Activated naive CD8-positive, alpha-beta T cell treated with anti-CD3 and anti-CD28 coated beads, Interleukin-2, amount 50 U/mL, for 24 hours (primary cell): Measurements from ENCODE around the gene RAB41.
"Not testable (repeated sequence)": the region's sequence is repeated elsewhere in the genome, so short reads cannot be mapped to it uniquely, and the experiment has no call there.

Source experiments
- ATAC-seq: fragments of 150-1000 bp; cut with Tn5 transposase; one replicate; pipeline ENCODE4 v1.10.0; 2021
- DNase-seq: peaks from one replicate; pipeline ENCODE4 v3.0.0; 2021
- H3K27ac Mint-ChIP-seq: one replicate; pipeline ENCODE4 v1.8.0; 2021; ENCODE audit warnings: mild to moderate bottlenecking, mixed read lengths
- H3K27me3 Mint-ChIP-seq: one replicate; pipeline ENCODE4 v1.8.0; 2021; ENCODE audit warnings: mixed read lengths
- H3K36me3 Mint-ChIP-seq: one replicate; pipeline ENCODE4 v1.8.0; 2021; ENCODE audit warnings: low read depth, mixed read lengths
- H3K4me1 Mint-ChIP-seq: one replicate; pipeline ENCODE4 v1.8.0; 2021; ENCODE audit warnings: mixed read lengths
- H3K4me3 Mint-ChIP-seq: one replicate; pipeline ENCODE4 v1.8.0; 2021; ENCODE audit warnings: mild to moderate bottlenecking, moderate library complexity, mixed read lengths
- H3K9me3 Mint-ChIP-seq: one replicate; pipeline ENCODE4 v1.8.0; 2021; ENCODE audit warnings: mixed read lengths

Gene RAB41

DNA sequence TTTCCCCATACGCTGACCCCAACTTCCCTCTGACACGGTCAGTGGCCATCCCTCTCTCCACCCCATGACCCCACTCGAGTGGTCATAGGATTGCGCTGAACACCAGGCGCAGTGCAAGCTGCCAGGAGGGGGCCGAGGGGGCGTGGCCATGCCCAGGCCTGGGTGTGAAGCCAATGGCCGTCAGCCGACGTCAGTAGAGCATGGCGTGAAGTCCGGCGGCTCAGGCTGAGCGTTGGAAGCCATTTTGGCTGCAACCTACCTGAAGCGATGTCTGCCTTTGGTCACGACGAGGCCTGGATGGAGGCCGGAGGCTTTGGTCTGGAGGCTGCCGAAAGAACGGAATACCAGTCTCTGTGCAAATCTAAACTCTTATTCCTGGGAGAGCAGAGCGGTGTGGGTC lies at the start of gene RAB41:
TSS of gene RAB41 (plus strand) at position 222 of the 400 bp plus-strand sequence. CDS start at position 268, 46 bp downstream.
- no peak for ATAC-seq
- peaks cover 6% of the 10 kb centered on the region for H3K36me3 Mint-ChIP-seq
- H3K4me1 Mint-ChIP-seq = no peaks in the 10 kb centered on the region
- no peak within 1 kb of the TSS for H3K27ac Mint-ChIP-seq
- H3K4me3 Mint-ChIP-seq = no peak within 1 kb of the TSS
- no peaks in the 10 kb centered on the region for H3K27me3 Mint-ChIP-seq
- DNase-seq = no peak
- no peaks in the 10 kb centered on the region for H3K9me3 Mint-ChIP-seq

- no peak for ATAC-seq
- Mint-ChIP-seq H3K4me1 (peaks cover 55% of the 10 kb centered on the region), H3K9me3 (no peaks in the 10 kb centered on the region), H3K27me3 (no peaks in the 10 kb centered on the region), H3K4me3 (peak within 1 kb of the TSS; percentile 46), H3K27ac (peak within 1 kb of the TSS; percentile 85), H3K36me3 (peaks cover 2% of the 10 kb centered on the region)
- no peak for DNase-seq
These were observed 47.6 kb upstream of the RAB41 start, which contains the start of gene AWAT1 for GRCh38 chrX:70234355-70234754. AWAT1 (plus strand) TSS chrX:70234655; CDS start chrX:70234696, 41 bp downstream.

- H3K9me3 Mint-ChIP-seq = no peaks in the 10 kb centered on the region
- H3K27ac Mint-ChIP-seq = no peak overlapping the region
- ATAC-seq (no peak), DNase-seq (no peak)
- H3K36me3 Mint-ChIP-seq = no peaks in the 10 kb centered on the region
- H3K4me1 Mint-ChIP-seq = peaks cover 34% of the 10 kb centered on the region
- H3K27me3 Mint-ChIP-seq = no peaks in the 10 kb centered on the region
- no peak overlapping the region for H3K4me3 Mint-ChIP-seq
These were observed 41.2 kb upstream of the RAB41 start for GRCh38 chrX:70240751-70241150.

DNA sequence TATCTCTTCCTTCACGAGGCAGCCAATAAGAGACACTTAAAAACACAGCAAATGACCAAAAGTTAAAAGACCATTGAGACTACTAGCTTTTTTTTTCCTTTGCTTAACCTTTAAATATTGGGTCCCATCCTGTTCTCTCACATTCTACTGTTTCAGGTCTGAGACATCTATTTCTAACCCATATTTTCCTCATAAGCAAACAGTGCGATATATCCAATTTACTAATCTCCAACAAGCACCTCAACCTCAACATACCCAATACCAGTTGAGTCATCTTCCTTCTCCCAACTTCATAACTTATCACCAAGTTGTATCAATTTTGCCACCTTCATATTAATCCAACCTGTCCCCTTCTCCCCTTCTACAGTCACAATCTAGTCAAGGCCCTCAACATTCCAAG lies 40.5 kb upstream of the RAB41 start:
- H3K27ac Mint-ChIP-seq = peak overlapping the region; percentile 41
- no peak for DNase-seq
- H3K4me1 Mint-ChIP-seq = peaks cover 28% of the 10 kb centered on the region
- H3K36me3 Mint-ChIP-seq = no peaks in the 10 kb centered on the region
- no peaks in the 10 kb centered on the region for H3K9me3 Mint-ChIP-seq
- H3K27me3 Mint-ChIP-seq = no peaks in the 10 kb centered on the region
- peak; percentile 50 for ATAC-seq
- no peak overlapping the region for H3K4me3 Mint-ChIP-seq

GRCh38 chrX:70243601-70244000 lies 38.4 kb upstream of the RAB41 start:
- not testable (repeated sequence) for ATAC-seq, H3K36me3 Mint-ChIP-seq, H3K9me3 Mint-ChIP-seq, DNase-seq, H3K27me3 Mint-ChIP-seq, H3K27ac Mint-ChIP-seq, H3K4me3 Mint-ChIP-seq
- peaks cover 15% of the 10 kb centered on the region for H3K4me1 Mint-ChIP-seq

DNA sequence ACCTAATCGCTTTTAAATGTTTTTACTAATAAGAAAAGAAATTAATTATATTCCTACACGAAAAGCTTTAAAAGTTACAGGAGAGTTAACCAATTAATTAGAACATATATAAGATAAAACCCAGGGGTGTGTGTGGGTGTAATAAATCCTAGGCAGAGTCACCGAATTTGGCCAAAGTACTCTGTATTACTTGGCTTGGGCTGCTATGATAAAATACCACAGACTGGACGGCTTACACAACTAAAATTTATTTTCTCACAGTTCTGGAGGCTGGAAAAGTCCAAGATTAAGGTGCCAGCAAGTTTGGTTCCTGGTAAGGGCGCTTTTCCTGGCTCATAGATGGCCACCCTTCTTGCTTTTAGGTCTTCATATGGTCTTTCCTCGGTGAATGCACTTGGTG lies 37.1 kb upstream of the RAB41 start:
- Mint-ChIP-seq H3K27ac (no peak overlapping the region), H3K27me3 (no peaks in the 10 kb centered on the region), H3K36me3 (no peaks in the 10 kb centered on the region), H3K4me1 (peaks cover 15% of the 10 kb centered on the region), H3K9me3 (no peaks in the 10 kb centered on the region), H3K4me3 (no peak overlapping the region)
- ATAC-seq (no peak), DNase-seq (no peak)

- ATAC-seq (no peak), DNase-seq (no peak)
- Mint-ChIP-seq H3K36me3 (no peaks in the 10 kb centered on the region), H3K9me3 (no peaks in the 10 kb centered on the region), H3K27me3 (no peaks in the 10 kb centered on the region), H3K4me1 (peaks cover 9% of the 10 kb centered on the region), H3K4me3 (no peak overlapping the region), H3K27ac (no peak overlapping the region)
These were observed 34.7 kb upstream of the RAB41 start for GRCh38 chrX:70247252-70247651.

DNA sequence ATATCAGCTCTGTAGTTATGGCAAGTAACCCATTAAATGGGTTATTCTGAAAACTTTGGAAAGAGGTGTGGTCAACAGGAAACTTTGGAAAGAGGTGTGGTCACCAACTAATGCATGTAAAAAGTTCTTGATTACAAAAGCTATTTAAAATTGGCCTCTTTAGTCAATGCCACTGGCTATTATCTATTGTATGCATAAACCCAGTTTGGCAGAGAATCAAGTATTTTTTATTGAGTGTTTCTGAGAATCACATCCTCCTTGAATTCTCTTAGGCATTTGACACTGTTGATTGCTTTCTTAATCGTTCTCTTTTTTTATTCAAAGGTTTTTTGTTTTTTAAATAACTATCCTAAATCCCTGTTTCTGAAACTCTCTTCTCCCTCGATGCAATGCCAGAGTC lies 29.5 kb upstream of the RAB41 start:
- H3K9me3 Mint-ChIP-seq = peaks cover 7% of the 10 kb centered on the region
- DNase-seq = no peak

DNA sequence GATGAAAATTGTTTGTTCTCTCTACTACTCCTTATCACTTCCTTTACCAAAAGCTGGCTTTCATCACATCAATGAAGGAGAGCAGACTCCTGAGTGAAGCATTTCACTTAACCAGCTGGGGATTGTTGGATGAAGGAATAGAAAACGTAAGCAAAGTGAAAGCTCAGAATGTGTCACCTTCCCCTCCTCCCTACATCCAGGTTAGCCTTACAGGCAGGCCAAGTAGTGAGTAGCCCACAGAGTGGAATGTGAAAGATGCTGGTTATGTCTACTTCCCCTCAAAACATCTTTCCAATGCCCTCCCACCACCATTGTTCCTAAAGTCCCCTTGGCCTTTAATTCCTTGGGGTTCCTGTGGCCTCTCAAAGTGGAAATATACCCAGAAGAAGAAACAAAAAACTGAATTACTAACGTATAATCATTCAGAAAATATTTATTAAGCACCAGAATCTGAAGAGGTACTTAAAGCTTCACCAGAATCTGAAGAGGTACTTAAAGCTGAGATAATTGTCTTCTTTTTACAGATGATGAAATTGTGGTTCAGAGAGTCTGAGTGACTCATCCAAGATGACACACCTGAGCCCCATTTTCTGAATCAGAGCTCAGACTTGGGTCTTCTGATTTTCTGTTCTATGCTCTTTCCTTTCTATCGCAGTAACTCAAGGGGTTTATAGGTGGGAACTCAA lies 28.5 kb upstream of the RAB41 start:
- Mint-ChIP-seq H3K4me3 (no peak overlapping the region), H3K36me3 (peaks cover 4% of the 10 kb centered on the region), H3K4me1 (peaks cover 27% of the 10 kb centered on the region), H3K9me3 (peaks cover 7% of the 10 kb centered on the region), H3K27ac (peak overlapping the region; percentile 88), H3K27me3 (no peaks in the 10 kb centered on the region)
- DNase-seq (no peak), ATAC-seq (peak; percentile 75)

More for the DNA sequence above, 29.5 kb upstream of the RAB41 start:
- ATAC-seq = no peak
- Mint-ChIP-seq H3K36me3 (peaks cover 4% of the 10 kb centered on the region), H3K4me1 (peaks cover 27% of the 10 kb centered on the region), H3K27ac (peak overlapping the region; percentile 88), H3K27me3 (no peaks in the 10 kb centered on the region), H3K4me3 (no peak overlapping the region)

- Mint-ChIP-seq H3K27me3 (no peaks in the 10 kb centered on the region), H3K4me1 (peaks cover 27% of the 10 kb centered on the region), H3K9me3 (peaks cover 7% of the 10 kb centered on the region), H3K36me3 (peaks cover 4% of the 10 kb centered on the region), H3K27ac (peak overlapping the region; percentile 88), H3K4me3 (no peak overlapping the region)
- DNase-seq = no peak
- peak; percentile 26 for ATAC-seq
These were observed 27.9 kb upstream of the RAB41 start for GRCh38 chrX:70254063-70254400.

DNA sequence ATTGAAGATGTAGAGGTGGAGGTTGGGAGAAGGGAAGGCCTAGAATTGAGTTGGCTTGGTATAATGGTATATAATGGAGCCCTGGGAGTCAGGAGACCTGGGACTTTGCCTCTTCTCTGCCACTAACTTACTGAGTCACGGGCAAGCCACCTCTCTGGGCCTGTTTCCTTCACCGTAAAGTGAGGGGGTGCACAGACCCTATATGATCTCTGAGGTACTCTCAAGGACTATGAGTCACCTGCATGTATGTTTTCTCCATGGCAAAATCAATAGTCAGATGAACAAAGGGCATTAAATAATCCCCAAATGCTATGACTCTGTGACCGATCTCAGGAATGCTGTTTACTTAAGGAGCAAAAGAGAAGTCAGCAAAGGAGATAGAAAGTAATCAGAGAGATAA lies 27.1 kb upstream of the RAB41 start:
- Mint-ChIP-seq H3K27me3 (no peaks in the 10 kb centered on the region), H3K9me3 (peaks cover 7% of the 10 kb centered on the region), H3K4me1 (peaks cover 27% of the 10 kb centered on the region), H3K36me3 (peaks cover 4% of the 10 kb centered on the region), H3K27ac (no peak overlapping the region), H3K4me3 (no peak overlapping the region)
- ATAC-seq (peak; percentile 48), DNase-seq (no peak)

GRCh38 chrX:70255452-70255851 lies 26.5 kb upstream of the RAB41 start:
- Mint-ChIP-seq H3K4me1 (peaks cover 27% of the 10 kb centered on the region), H3K4me3 (no peak overlapping the region), H3K9me3 (peaks cover 7% of the 10 kb centered on the region), H3K36me3 (peaks cover 4% of the 10 kb centered on the region), H3K27ac (no peak overlapping the region), H3K27me3 (no peaks in the 10 kb centered on the region)
- DNase-seq (no peak), ATAC-seq (no peak)

- H3K4me1 Mint-ChIP-seq = peaks cover 27% of the 10 kb centered on the region
- ATAC-seq = no peak
- no peak overlapping the region for H3K4me3 Mint-ChIP-seq
- H3K9me3 Mint-ChIP-seq = peaks cover 7% of the 10 kb centered on the region
- no peaks in the 10 kb centered on the region for H3K27me3 Mint-ChIP-seq
- no peak overlapping the region for H3K27ac Mint-ChIP-seq
- peaks cover 4% of the 10 kb centered on the region for H3K36me3 Mint-ChIP-seq
- no peak for DNase-seq
These were observed 24.3 kb upstream of the RAB41 start for GRCh38 chrX:70257423-70258288.

DNA sequence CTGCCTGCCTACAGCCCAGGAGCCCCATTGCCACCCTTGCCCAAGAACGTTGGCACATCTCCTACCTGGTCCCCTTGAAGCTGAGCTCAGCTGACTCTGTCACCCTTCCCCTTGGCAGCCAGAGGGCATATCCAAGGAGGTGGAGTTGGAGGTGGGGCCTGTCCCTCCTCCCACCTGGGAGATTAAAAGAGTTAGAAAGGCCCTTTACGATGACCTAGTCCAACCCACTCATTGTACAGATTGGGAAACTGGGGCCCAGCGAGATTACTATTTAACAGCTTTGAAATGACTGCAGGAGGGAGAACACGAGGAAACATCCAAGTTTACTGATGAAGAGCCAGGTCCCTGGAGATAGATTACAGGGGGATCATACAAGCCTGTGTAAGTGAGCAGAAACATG lies 21.9 kb upstream of the RAB41 start, which contains the start of gene P2RY4:
TSS of gene P2RY4 (minus strand) at position 101 of the 400 bp plus-strand sequence. CDS start 580 bp downstream, outside the sequence.
- DNase-seq (no peak), ATAC-seq (no peak)
- Mint-ChIP-seq H3K4me1 (peaks cover 4% of the 10 kb centered on the region), H3K9me3 (no peaks in the 10 kb centered on the region), H3K27ac (no peak within 1 kb of the TSS), H3K36me3 (peaks cover under 1% of the 10 kb centered on the region), H3K27me3 (no peaks in the 10 kb centered on the region), H3K4me3 (no peak within 1 kb of the TSS)
